Hypothalamus (tissue), 51 donors: ENCODE results near the gene TMIGD1.
A peak's percentile ranks its signal among the peaks of the same experiment; 100 is the strongest.

Source experiments
- DNase-seq, 51 donors: peaks; one replicate each; lab custom pipeline; 2025; lab: John Stamatoyannopoulos, UW

Gene TMIGD1

GRCh38 chr17:30336369-30337171 is 2.7 kb upstream of the TMIGD1 start:
- DNase-seq = no peak

DNA sequence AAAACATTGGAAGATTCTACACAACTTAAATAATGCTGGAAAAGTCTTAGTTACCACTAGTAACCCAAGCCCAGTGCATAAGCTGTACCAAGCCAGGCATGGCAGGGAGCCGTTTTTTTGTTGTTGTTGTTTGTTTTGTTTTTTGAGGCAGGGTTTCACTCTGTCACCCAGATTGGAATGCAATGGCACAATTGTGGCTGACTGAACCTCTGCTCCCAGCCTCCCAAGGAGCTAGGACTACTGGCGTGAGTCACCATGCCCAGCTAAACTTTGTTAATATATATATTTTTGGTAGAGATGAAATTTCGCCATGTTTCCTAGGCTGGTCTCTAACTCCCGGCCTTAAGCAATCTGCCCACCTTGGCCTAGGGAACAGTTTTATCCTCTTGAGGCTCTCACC is 564 bp upstream of the TMIGD1 start:
- DNase-seq = no peak

GRCh38 chr17:30332057-30332542 is 1.8 kb downstream of the TMIGD1 start:
- no peak for DNase-seq

DNA sequence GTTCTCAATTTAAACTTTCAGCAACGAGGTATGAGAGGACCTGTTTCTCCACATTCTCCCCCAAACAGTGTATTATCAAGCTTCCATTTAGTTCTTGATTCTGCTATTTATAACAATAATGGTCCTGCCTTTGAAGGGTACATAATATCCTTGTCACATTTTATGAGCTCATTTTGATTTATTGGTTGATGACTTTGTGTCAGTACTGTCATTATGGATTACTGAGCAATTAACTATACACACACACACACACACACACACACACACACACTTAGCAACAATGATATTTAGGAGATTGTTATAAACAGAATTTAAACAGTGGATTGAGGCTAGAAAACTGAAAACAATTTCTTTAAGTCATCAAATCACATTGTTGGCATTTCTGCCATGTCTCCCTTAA is 7.0 kb downstream of the TMIGD1 start:
- DNase-seq = no peak

DNA sequence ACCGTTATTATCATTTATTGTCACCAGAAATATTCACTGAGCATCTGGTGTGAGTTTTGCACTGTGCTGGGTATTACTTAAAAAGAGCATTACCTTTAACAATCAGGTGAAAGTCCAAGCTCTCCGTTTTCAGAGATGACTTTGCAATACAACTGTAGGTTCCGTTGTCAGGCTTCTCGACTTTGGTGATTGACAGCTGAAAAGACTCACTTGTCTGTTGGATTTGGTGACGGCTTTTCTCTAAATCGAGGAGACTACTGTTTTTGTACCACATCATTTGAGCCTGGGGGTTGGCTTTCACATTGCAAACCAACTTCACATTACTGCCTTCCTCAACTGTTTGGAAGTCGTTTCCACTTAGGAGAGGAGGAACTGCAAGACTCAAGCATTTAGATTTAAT is 9.1 kb downstream of the TMIGD1 start:
- no peak for DNase-seq

- DNase-seq = no peak
Measured at GRCh38 chr17:30323895-30324319, 9.9 kb downstream of the TMIGD1 start.

DNA sequence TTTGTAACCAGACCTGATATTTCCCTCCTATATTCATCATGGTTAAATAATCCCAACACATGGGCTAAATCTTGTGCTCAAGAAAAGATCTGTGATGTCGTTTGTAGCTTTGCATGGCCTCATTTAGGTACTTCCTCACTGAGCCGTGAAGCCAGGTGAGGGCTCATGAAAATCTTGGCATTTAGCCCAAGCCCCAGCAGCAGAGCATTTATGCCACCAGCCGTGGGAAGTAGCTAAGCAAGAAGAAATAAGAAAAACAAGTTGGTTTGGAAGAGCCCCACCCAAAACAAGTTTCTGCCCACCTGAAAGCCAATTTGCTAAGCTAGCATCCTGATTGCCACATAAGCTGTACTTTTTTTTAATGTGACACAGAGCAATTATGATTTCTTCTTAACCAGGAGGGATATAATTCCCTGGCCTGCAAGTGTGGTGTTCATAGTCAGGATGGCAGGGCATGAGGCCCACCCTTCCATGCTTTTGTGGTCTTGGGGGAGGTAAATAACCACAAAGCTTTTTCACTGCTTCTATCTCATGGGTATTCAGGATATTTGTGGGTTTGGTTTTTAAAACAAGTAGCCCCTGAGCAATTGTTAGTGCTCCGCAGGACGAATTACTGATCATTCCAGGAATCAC is 10.5 kb downstream of the TMIGD1 start:
- DNase-seq = peak in 1 of 51 donors; percentile 1

DNA sequence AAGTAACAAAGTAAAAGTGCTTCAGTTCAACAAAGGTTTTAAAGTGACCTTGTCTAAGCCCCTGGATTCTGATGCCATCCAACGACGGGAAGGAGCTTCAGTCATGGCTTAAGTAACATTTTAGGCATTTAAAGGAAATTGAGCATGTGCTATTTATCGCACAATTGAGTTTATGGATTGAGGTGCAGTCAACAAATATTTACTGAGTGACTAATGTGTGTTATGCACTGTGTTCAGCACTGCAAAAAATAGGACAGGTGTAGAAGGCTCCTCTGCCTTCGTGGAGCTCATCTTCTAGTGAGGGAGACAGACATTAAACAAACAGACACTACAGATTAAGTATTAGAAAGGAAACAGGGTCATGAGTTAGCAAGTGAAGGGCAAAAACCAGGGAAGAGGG is 12.5 kb downstream of the TMIGD1 start:
- DNase-seq = no peak

GRCh38 chr17:30318155-30318554 is 15.7 kb downstream of the TMIGD1 start:
- no peak for DNase-seq

DNA sequence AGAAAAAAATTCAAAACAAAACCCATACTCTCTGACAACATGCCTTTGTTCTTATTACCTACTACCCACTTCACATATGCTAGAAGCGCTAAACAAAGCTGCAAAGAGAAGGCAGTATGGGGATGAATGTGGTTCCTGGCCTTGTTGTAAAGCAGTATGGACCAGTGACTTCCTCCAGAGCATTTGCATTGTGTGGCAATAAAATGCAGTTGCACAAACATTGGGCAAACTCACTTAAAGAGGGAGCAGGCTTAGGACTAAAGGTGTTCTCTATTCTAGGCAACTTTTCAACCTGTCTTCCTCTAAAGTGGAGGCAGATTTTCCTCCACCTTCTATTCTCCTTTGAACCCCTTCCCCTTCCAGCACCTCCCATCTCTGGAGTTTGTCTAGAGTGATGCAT is 17.1 kb downstream of the TMIGD1 start:
- no peak for DNase-seq

DNA sequence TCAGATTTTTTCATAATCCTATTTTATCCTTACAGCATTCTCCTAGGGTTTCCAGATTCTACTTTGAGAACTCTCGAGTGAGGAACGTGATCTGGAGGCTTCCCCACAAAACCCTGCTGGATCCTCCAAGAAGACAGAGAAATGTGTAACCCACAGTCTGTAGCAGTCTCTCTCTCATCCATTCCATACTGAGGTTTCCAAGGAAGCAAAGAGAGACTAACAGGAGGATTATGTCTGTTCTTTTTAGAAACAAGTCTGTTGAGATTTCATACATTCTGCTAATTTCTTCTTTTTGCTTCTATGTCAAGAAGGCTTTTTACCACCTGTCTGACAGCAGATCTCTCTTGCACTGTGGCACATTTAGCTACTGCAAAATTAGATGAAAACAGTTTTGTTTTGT is 18.8 kb downstream of the TMIGD1 start:
- DNase-seq = no peak

GRCh38 chr17:30314474-30314873 is 19.4 kb downstream of the TMIGD1 start:
- DNase-seq = no peak

GRCh38 chr17:30312226-30312625 is 21.6 kb downstream of the TMIGD1 start:
- no peak for DNase-seq

DNA sequence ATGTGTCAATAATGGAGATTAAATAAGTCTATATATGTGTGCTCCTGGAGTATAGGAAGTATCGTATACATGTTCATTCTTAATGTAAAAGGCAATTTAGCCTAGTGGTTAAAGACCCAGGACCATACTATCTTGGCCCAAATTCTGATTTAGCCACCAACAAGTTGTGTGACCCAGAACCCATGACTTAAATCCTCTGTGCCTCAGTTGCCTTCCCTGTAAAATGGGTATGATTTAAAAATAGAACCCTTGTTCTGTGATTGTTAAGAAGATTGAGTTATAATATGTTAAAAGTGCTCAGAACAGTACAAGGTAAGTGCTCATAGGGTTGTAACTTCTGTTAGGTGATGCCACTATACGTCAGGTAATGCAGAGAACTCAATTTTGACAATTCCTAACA is 23.3 kb downstream of the TMIGD1 start:
- no peak for DNase-seq

- no peak for DNase-seq
Measured at GRCh38 chr17:30309591-30309990, 24.3 kb downstream of the TMIGD1 start.

DNA sequence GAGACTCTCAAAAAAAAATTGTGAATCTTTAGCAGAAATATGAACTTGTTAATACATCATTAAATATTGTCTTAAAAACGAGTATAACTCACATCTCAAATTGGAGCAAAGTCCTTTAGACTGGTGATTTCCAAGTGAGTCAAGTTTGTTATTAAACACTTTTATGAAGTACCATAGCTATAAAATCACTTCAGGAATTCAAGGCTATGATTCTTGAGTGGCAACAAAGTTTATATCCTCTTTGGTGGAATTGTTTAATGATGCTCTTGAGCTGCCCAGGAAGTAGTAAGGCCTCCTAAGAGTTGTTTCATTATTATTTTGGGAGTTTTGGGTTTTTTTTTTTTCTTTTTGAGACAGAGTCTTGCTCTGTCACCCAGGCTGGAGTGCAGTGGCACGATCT is 25.5 kb downstream of the TMIGD1 start:
- no peak for DNase-seq

GRCh38 chr17:30304778-30305177 is 29.1 kb downstream of the TMIGD1 start:
- DNase-seq = no peak

DNA sequence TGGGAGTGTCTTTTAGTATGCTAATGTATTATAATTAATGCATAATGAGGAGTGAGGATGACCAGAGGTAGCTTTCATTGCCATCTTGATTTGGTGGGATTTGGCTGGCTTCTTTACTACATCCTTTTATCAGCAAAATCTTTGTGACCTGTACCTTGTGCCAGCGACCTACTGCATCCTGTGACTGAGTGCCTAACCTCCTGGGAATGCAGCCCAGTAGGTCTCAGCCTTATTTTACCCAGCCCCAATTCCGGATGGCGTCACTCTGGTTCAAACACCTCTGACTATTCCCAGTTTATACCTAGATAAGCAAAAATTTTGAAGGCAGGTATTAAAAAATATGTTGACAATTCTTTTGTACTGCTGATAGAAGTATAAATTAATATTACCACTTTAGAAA is 31.6 kb downstream of the TMIGD1 start:
- DNase-seq = no peak

DNA sequence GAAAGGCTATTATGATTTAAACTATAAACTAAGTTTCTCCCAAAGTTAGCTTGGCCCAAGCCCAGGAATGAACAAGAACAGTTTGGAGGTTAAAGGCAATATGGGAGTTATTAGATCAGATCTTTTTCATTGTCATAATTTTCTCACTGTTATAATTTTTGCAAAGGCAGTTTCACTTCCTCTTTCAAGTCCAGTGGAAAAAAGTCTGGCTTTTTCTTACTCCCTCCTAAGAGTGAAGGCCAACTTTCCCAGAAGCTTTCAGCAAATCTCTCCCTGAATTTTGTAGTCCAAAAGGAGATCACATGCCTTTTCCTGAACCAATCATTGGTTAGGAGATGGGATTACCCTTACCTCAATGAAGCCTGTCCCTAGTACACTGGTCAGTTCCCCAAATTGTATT is 33.0 kb downstream of the TMIGD1 start:
- no peak for DNase-seq

- no peak for DNase-seq
Measured at GRCh38 chr17:30299000-30299399, 34.9 kb downstream of the TMIGD1 start.

DNA sequence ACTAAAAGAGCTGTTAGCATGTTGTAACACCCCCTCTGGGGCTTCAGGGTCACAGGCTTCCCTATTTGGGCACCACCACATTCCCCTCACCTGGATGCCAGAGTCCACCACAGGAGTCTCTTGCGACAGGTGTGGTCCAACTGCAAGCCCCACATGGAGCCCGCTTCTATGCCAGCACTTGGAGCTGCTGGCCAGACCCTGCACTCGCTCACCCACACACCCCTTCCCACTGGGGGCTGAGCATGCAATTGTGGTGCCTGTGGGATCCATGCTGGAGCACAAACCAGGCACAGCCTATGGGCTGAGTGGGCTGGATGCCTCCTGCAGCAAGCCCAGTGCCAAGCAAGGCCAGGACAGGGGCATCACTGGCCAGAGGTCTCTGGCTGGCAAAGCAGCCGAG is 36.1 kb downstream of the TMIGD1 start:
- DNase-seq = no peak

DNA sequence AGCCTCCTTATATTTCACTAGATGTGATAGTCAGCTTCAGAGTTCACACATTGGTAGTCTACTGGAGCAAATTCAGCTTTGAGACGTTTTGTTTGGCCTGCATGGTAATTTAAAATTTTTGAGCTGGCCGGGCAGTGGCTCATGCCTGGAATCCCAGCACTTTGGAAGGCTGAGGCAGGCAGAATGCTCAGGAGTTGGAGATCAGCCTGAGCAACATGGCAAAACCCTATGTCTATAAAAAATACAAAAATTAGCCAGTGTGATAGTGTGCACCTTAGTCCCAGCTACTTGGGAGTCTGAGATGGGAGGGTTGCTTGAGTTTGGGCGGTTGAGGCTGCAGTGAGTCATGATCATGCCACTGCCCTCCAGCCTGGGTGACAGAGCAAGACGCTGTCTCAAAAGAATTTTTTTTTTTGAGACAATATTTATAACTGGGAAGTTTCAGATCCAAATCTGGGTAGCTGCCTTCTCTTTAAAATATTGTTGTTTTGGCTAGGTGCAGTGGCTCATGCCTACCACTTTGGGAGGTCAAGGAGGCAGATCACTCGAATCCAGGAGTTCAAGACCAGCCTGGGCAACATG is 37.3 kb downstream of the TMIGD1 start:
- DNase-seq = no peak
